Ramos (cell line): ENCODE measurements around the gene KCNJ9.
"Not testable (repeated sequence)": the region's sequence is repeated elsewhere in the genome, so short reads cannot be mapped to it uniquely, and the experiment has no call there.

Experiments used
- in situ Hi-C: fragments of 300-500 bp; cut with MboI; formaldehyde crosslinking; loops from one replicate; pipeline ENCODE4 v1.14.3; 2022; ENCODE audit warnings: low sequenced_read_pairs; ENCODE audit not compliant: unreplicated experiment

Gene KCNJ9

GRCh38 chr1:160081261-160081936 lies at the start of gene KCNJ9:
Gene KCNJ9 (plus strand): TSS chr1:160081538. CDS start chr1:160084031, 2,493 bp downstream.
- in situ Hi-C loops, result no loop called here

- in situ Hi-C loops, result no loop called here
Observed at GRCh38 chr1:160032165-160032820, 49.0 kb upstream of the KCNJ9 start.

GRCh38 chr1:160040476-160040875 lies 40.9 kb upstream of the KCNJ9 start:
- in situ Hi-C loops, result no loop called here

GRCh38 chr1:160043543-160043942 lies 37.8 kb upstream of the KCNJ9 start:
- in situ Hi-C loops, result no loop called here

GRCh38 chr1:160045653-160046052 lies 35.7 kb upstream of the KCNJ9 start:
- in situ Hi-C loops, result no loop called here

- in situ Hi-C loops, result no loop called here
Observed at GRCh38 chr1:160046494-160047110, 34.7 kb upstream of the KCNJ9 start.

- in situ Hi-C loops, result no loop called here
Observed at GRCh38 chr1:160047111-160047991, 34.0 kb upstream of the KCNJ9 start.

- in situ Hi-C loops, result no loop called here
Observed at GRCh38 chr1:160048335-160048734, 33.0 kb upstream of the KCNJ9 start.

GRCh38 chr1:160049101-160049500 lies 32.2 kb upstream of the KCNJ9 start:
- in situ Hi-C loops, result no loop called here

- in situ Hi-C loops, result not testable (repeated sequence)
Observed at GRCh38 chr1:160050182-160050581, 31.2 kb upstream of the KCNJ9 start.

- in situ Hi-C loops, result no loop called here
Observed at GRCh38 chr1:160050619-160051018, 30.7 kb upstream of the KCNJ9 start.

GRCh38 chr1:160052936-160053335 lies 28.4 kb upstream of the KCNJ9 start:
- in situ Hi-C loops, result no loop called here

- in situ Hi-C loops, result no loop called here
Observed at GRCh38 chr1:160053548-160054365, 27.6 kb upstream of the KCNJ9 start.

GRCh38 chr1:160056648-160057169 lies 24.6 kb upstream of the KCNJ9 start:
- in situ Hi-C loops, result no loop called here

- in situ Hi-C loops, result no loop called here
Observed at GRCh38 chr1:160058087-160058486, 23.3 kb upstream of the KCNJ9 start.

GRCh38 chr1:160061369-160062229 lies 19.7 kb upstream of the KCNJ9 start:
- in situ Hi-C loops, result no loop called here

- in situ Hi-C loops, result no loop called here
Observed at GRCh38 chr1:160062230-160062532, 19.2 kb upstream of the KCNJ9 start.

- in situ Hi-C loops, result no loop called here
Observed at GRCh38 chr1:160063176-160063575, 18.2 kb upstream of the KCNJ9 start.

GRCh38 chr1:160064164-160064563 lies 17.2 kb upstream of the KCNJ9 start:
- in situ Hi-C loops, result no loop called here
